HL-60 (cell line): ENCODE measurements around the gene YJU2.

ENCODE experiments used
- DNase-seq, 2 experiments: peaks; one replicate each; pipeline ENCODE4 v3.0.0-alpha.2; 2010 to 2020; ENCODE audit warnings: low read depth in 1 of 2, low spot score in 1 of 2
- H3K27ac ChIP-seq: fragments of 250-450 bp; sonication (Bioruptor Pico); replicated peaks from 2 replicates; pipeline ENCODE4 v1.5.1; 2020; ENCODE audit warnings: mild to moderate bottlenecking, moderate library complexity
- H3K27me3 ChIP-seq: fragments of 250-450 bp; sonication (Bioruptor Pico); 2 replicates; pipeline ENCODE4 v1.5.1; 2021; ENCODE audit warnings: mild to moderate bottlenecking, moderate library complexity; ENCODE audit not compliant: insufficient read depth, poor library complexity, severe bottlenecking
- H3K4me3 ChIP-seq: replicated peaks from 2 replicates; pipeline ENCODE4 v1.5.1; 2011; ENCODE audit warnings: mild to moderate bottlenecking, control low read depth, low read length; ENCODE audit not compliant: insufficient read depth
- CTCF ChIP-seq: IDR thresholded peaks from one replicate; pipeline ENCODE4 v1.5.1; 2011; ENCODE audit warnings: low read length, control low read depth, inconsistent platforms; ENCODE audit not compliant: insufficient read depth
- GABPA ChIP-seq: IDR thresholded peaks from 2 replicates; pipeline ENCODE4 v1.6.1; 2012; ENCODE audit warnings: low read depth
- POLR2AphosphoS5 ChIP-seq: IDR thresholded peaks from 2 replicates; pipeline ENCODE4 v1.6.1; 2012; ENCODE audit warnings: low read depth
- REST ChIP-seq: IDR thresholded peaks from 2 replicates; pipeline ENCODE4 v1.6.1; 2012; ENCODE audit warnings: low read depth; ENCODE audit not compliant: insufficient replicate concordance
- SPI1 ChIP-seq: IDR thresholded peaks from 2 replicates; pipeline ENCODE4 v1.6.1; 2012; ENCODE audit warnings: low read depth, mild to moderate bottlenecking, borderline replicate concordance

The YJU2 gene

GRCh38 chr19:4302243-4302640, 55.4 kb downstream of the YJU2 start, which contains the start of gene TMIGD2:
Gene TMIGD2 (minus strand): TSS chr19:4302389. CDS start chr19:4302385, 4 bp downstream.
- TF ChIP-seq POLR2AphosphoS5: no peak
- no peak for TF ChIP-seq CTCF
- TF ChIP-seq REST: no peak
- TF ChIP-seq SPI1: no peak
- TF ChIP-seq GABPA: no peak
- Histone ChIP-seq H3K27ac (no peak within 1 kb of the TSS), H3K4me3 (no peak within 1 kb of the TSS), H3K27me3 (peaks cover 9% of the 10 kb centered on the region)
- DNase-seq: no peak

GRCh38 chr19:4303819-4304537, 57.1 kb downstream of the YJU2 start:
- no peak overlapping the region for H3K27ac ChIP-seq
- no peak overlapping the region for H3K4me3 ChIP-seq
- H3K27me3 ChIP-seq: peaks cover 9% of the 10 kb centered on the region
- no peak for DNase-seq
- TF ChIP-seq REST (no peak), POLR2AphosphoS5 (no peak), GABPA (no peak), SPI1 (no peak), CTCF (no peak)

- peaks cover 9% of the 10 kb centered on the region for H3K27me3 ChIP-seq
- no peak within 1 kb of the TSS for H3K4me3 ChIP-seq
- no peak for DNase-seq
- H3K27ac ChIP-seq: no peak within 1 kb of the TSS
- no peak for TF ChIP-seq POLR2AphosphoS5
- TF ChIP-seq CTCF: no peak
- TF ChIP-seq REST: no peak
- no peak for TF ChIP-seq SPI1
- no peak for TF ChIP-seq GABPA
Observed at GRCh38 chr19:4304538-4305256, 57.8 kb downstream of the YJU2 start, which contains the start of gene FSD1. Gene FSD1 (plus strand): TSS chr19:4304598. CDS start chr19:4304747, 149 bp downstream.
